ENCODE measurements around the gene DFFA.
"Not testable (repeated sequence)": the region's sequence is repeated elsewhere in the genome, so short reads cannot be mapped to it uniquely, and the experiment has no call there.

Gene DFFA

DNA sequence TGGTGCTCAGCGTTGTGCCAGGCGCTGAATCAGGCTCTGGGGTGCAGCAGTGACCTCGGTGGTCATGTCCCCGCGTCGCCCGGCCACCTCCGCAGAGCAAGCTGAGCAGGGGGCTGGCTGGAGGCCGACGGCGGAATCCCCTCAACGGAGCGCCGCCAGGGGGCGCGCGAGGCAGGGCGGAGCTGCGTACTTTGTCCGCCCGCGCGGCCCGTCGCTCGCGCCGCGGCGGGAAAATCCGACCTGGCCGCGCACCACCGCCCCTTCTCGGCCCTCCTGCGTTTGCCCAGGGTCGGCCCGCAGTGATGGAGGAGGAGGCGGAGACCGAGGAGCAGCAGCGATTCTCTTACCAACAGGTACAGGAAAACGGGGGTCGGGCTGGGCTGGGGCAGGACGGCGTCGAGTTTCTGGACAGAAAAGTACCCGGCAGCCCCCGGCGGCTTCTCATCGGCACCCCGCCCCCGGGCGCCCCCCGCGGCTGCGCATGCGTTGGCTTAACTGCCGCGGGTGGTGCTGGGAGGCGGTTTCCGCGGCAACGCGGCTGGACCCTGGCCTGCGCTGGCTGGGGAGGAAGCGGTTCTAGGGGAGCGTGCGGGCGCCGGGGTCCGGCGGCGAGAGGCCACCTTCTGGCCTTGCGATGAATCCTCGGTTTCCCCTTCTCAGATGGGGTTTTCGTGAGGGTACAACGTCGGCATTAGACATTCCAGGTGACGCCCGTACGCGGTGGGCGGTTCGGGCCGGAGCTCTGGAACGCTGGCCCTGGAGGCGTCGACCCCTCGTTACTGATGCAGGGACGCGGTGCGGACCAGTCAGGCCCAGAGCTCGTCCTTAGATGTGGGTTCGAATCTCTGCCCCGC, 41.9 kb downstream of the DFFA start, which contains the start of gene CENPS:
Gene CENPS, plus strand, starts transcription at position 218 of the 854 bp plus-strand sequence. Its CDS starts 85 bp downstream, at position 303.
- DNase-seq (ENCODE audit: low read depth in 2 of 2), result peak; percentile 85 to 90

DNA sequence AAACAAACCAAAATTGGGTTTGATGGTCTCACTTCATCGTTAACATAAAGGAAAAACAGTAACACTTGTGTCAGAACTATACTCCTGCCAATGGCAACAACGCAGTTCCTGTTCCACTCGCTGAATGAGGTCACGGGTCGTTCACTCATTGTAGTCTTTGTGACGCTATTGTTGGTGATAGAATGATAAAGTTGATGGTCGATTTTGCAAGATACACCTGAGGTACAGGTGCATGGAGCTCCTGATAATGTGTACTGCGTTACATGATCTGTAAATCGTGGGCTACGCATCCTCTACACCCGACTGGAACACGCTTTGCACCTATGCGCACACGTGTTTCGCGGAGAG, 42.5 kb downstream of the DFFA start:
- DNase-seq (ENCODE audit: low read depth in 2 of 2), result no peak

DNA sequence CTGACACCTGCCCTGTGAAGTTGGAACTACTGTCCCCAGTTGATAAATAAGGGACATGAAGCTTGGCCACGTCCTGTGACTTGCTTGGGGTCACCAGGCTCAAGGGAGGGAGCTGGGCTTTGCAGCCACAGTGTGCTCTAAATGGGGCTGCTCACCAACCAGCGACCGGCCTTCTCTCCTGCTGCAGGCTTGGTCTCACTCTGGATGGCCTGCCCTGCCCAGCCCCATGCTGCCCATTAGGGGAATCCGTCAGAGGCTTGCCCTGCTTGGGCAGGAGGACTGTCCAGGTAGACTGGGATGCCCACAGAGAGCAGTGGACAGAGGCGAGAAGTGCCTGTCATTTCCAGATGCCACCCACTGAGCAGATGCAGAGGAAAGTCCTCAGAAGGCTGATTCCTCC, 43.3 kb downstream of the DFFA start:
- DNase-seq (ENCODE audit: low read depth in 2 of 2), result no peak

DNA sequence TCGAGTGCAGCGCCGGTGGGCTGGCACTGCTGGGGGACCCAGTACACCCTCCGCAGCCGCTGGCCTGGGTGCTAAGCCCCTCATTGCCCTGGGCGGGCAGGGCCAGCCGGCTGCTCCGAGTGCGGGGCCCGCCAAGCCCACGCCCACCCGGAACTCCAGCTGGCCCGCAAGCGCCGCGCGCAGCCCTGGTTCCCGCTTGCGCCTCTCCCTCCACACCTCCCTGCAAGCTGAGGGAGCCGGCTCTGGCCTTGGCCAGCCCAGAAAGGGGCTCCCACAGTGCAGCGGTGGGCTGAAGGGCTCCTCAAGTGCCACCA, 45.8 kb downstream of the DFFA start:
- not testable (repeated sequence) for DNase-seq (ENCODE audit: low read depth in 2 of 2)

DNA sequence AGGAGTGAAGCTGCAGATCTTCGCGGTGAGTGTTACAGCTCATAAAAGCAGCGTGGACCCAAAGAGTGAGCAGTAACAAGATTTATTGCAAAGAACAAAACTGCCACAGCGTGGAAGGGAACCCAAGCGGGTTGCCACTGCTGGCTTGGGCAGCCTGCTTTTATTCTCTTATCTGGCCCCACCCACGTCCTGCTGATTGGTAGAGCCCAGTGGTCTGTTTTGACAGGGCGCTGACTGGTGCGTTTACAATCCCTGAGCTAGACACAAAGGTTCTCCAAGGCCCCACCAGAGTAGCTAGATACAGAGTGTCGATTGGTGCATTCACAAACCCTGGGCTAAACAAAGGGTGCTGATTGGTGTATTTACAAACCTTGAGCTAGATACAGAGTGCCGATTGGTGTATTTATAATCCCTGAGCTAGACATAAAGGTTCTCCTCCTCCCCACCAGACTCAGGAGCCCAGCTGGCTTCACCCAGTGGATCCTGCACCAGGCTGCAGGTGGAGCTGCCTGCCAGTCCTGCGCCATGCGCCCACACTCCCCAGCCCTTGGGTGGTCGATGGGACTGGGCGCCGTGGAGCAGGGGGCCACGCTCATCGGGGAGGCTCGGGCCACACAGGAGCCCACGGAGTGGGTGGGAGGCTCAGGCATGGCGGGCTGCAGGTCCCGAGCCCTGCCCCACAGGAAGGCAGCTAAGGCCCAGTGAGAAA, 46.3 kb downstream of the DFFA start:
- DNase-seq (ENCODE audit: low read depth in 2 of 2), result not testable (repeated sequence)

DNA sequence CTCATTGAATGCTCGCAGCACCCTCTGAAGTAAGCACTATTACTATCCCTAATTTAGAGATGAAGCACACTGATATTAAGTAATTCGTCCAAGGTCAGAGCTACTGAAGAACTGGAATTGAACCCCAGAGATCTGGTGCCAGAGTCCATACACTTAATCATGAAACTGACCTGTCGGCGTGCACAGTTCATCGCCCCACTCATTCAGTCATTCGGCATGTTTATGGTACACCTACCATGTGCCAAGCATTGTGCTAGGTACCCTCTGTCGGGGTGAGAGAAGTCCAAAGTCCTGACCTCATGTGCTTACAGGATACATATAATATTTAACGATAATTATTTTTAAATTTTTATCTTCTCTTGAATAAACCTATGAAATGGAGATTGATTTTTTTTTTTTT, 47.7 kb downstream of the DFFA start:
- no peak for DNase-seq (ENCODE audit: low read depth in 2 of 2)

DNA sequence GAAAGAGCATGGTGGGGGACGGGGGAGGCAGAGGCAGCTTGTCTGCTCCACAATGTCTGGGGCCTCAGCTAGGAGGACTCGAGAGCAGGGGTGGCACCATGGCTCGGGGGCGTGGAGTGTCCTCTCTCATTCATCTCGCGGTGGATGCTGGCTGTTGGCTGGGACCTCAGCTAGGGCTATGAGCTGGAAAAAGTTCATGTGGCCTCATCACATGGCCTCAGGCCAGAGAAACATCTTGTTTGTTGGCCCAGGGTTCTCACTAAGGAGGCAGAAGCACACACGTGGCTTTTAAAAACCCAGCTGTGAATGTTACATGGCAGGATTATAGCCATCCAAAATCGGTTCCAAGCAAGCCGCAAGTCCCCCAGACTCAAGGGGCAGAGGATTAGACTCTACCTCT, 48.3 kb downstream of the DFFA start:
- no peak for DNase-seq (ENCODE audit: low read depth in 2 of 2)

DNA sequence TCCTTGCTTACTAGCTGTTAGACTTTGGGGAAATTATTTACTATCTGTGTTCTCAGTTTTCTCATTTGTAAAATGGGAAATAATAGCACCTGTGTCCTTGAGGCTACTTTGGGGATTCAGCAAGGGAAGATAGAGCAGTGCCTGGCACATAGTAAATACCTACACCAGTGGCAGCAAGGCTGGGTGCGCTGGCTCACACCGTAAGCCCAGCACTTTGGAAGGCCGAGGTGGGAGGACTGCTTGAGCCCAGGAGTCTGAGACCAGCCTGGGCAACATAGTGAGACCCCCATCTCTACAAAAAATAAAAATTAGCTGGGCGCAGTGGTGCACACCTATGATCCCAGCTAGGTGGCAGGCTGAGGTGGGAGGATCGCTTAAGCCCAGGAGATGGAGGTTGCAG, 50.7 kb downstream of the DFFA start:
- no peak for DNase-seq (ENCODE audit: low read depth in 2 of 2)

DNA sequence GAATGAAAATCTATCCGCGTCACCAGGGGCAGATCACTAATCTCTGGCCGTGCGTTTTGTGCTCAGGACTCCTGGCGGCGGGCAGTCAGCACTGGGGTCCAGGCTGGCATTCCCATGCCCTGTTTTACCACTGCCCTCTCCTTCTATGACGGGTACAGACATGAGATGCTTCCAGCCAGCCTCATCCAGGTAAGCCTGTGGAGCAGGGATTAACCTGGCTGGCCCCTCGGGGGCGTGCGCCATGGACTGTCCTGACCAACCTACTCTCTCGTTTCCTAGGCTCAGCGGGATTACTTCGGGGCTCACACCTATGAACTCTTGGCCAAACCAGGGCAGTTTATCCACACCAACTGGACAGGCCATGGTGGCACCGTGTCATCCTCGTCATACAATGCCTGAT, 53.0 kb downstream of the DFFA start:
- DNase-seq (ENCODE audit: low read depth in 2 of 2), result no peak

DNA sequence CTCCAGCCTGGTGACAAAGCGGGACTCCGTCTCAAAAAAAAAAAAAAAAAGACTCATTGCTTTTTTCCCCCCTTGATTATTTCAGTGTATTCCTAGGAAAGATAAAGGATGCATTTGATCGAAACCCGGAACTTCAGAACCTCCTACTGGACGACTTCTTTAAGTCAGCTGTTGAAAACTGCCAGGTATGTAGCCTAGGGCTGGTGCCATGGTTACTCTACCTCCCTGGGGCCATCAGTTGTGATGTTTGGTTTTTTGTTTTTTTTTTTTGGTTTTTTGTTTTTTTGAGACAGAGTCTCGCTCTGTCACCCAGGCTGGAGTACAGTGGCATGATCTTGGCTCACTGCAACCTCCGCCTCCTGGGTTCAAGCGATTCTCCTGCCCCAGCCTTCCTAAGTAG, 53.6 kb downstream of the DFFA start:
- not testable (repeated sequence) for DNase-seq (ENCODE audit: low read depth in 2 of 2)

DNA sequence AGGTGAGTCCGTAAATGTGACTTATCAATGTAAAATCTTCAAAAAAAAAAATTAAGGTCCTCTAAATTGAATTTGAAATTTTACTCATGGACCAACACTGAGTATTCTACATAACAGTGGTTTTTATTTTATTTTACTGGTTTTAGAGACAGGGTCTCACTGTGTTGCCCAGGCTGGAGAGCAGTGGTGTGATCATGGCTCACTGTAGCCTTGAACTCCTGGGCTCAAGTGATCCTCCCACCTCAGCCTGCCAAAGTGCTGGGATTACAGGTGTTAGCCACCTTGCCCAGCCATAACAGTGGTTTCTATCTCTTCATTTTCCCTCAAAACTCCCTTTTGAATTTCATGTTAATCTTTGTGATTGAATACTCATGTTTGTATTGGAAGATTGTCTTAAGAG, 56.4 kb downstream of the DFFA start:
- not testable (repeated sequence) for DNase-seq (ENCODE audit: low read depth in 2 of 2)

DNA sequence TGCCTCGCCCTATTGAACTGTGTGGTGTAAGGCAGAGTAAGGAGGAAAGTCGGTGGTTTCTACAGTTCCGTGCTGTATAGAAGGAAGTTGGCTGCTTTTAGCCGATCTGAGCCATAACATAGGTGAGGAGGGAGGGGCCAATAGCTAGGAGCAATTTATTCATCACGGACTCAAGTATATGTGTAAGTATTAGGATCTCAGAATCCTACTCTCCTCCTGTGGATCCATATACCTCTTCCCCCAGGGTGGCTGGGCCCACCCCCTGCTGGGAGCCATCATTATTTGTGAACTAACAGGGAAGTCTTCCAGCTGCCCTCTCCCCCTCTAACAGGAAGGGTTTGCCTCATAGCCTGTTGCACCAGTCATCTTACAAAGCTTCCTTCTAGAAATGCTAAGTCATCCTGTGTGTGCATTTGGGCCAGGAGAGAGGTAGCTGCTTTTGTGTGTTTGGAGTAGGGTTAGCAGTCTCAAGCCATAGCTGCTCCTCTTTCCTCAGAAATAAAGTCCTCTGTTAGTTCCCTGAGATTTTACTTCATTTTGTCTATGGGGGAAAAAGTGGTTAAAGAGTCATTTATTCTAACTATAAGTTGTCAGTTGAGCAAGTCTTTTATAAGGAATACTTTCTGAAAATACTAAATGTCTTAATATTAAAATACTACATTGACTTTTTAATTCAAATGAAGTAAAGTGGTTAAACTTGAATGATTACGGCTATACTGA, 57.0 kb downstream of the DFFA start:
- DNase-seq (ENCODE audit: low read depth in 2 of 2), result no peak

DNA sequence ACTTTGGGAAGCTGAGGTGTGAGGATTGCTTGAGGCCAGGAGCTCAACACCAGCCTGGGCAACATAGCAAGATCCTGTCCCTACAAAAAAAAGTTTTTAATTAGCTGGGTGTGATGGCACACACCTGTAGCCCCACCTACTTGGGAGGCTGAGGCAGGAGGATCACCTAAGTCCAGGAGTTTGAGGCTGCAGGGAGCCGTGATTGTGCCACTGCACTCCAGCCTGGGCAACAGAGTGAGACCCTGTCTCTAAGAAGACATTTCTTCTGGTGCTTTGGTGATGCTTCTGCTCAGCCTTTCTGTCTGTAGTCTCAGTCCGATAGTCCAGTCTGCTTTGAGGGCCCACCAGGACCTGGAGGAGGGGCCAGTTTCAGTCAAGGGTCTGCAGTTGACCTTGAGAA, 65.1 kb downstream of the DFFA start:
- DNase-seq (ENCODE audit: low read depth in 2 of 2), result no peak
